WTC11 (cell line): ENCODE measurements around the gene PTPRT. TPM values are rescaled to one million over a fixed set of nuclear protein-coding genes. Genes with fewer than 3 reads are reported as not detected.

Experiments used
- ATAC-seq: fragments of 200-7000 bp; cut with Tn5 transposase; 2 replicates; pipeline ENCODE4 v1.10.0; 2021; ENCODE audit warnings: mild to moderate bottlenecking, moderate library complexity
- CTCF ChIA-PET: fragments of 300-600 bp; sonication (Branson Sonifier 250); formaldehyde crosslinking; loops from one replicate; lab custom pipeline; 2021; ENCODE audit warnings: antibody characterized with exemption; lab: Charles Lee
- POLR2A ChIA-PET: fragments of 350-600 bp; sonication (Branson Sonifier 250); formaldehyde crosslinking; loops from one replicate; lab custom pipeline; 2021; ENCODE audit warnings: antibody characterized with exemption; lab: Charles Lee
- DNase-seq: peaks from one replicate; pipeline ENCODE4 v3.0.0; 2021; ENCODE audit warnings: low spot score
- H3K27ac Mint-ChIP-seq: 2 replicates; pipeline ENCODE4 v1.8.0; 2021; ENCODE audit warnings: mixed read lengths
- H3K27me3 Mint-ChIP-seq: 2 replicates; pipeline ENCODE4 v1.8.0; 2021; ENCODE audit warnings: low read depth, mild to moderate bottlenecking, moderate library complexity, mixed read lengths
- H3K36me3 Mint-ChIP-seq: 2 replicates; pipeline ENCODE4 v1.8.0; 2021; ENCODE audit warnings: mixed read lengths
- H3K4me1 Mint-ChIP-seq: 2 replicates; pipeline ENCODE4 v1.8.0; 2022; ENCODE audit warnings: mixed read lengths
- H3K4me3 Mint-ChIP-seq: 2 replicates; pipeline ENCODE4 v1.8.0; 2021; ENCODE audit warnings: mild to moderate bottlenecking, moderate library complexity, mixed read lengths
- H3K9me3 Mint-ChIP-seq: 2 replicates; pipeline ENCODE4 v1.8.0; 2021; ENCODE audit warnings: mixed read lengths
- CREB1 ChIP-seq: sonication (generic); formaldehyde crosslinking; IDR thresholded peaks from 2 replicates; pipeline ENCODE4 v1.8.0; 2023; ENCODE audit warnings: mild to moderate bottlenecking, missing genetic modification reagents
- E2F1 ChIP-seq: sonication (generic); formaldehyde crosslinking; IDR thresholded peaks from 2 replicates; pipeline ENCODE4 v1.8.0; 2022; ENCODE audit warnings: mild to moderate bottlenecking, missing genetic modification reagents
- MAX ChIP-seq: sonication (generic); formaldehyde crosslinking; IDR thresholded peaks from 2 replicates; pipeline ENCODE4 v1.8.0; 2022; ENCODE audit warnings: mild to moderate bottlenecking, missing genetic modification reagents
- NFE2L1 ChIP-seq: sonication (generic); formaldehyde crosslinking; IDR thresholded peaks from 2 replicates; pipeline ENCODE4 v1.8.1; 2023; ENCODE audit warnings: missing genetic modification reagents
- PREB ChIP-seq: sonication (generic); formaldehyde crosslinking; IDR thresholded peaks from 2 replicates; pipeline ENCODE4 v1.8.1; 2022; ENCODE audit warnings: mild to moderate bottlenecking, missing genetic modification reagents, moderate library complexity, borderline replicate concordance
- SMAD3 ChIP-seq: sonication (generic); formaldehyde crosslinking; IDR thresholded peaks from 2 replicates; pipeline ENCODE4 v1.8.0; 2022; ENCODE audit warnings: missing genetic modification reagents, mild to moderate bottlenecking, borderline replicate concordance
- SP1 ChIP-seq: sonication (generic); formaldehyde crosslinking; conservative IDR thresholded peaks from 2 replicates; pipeline ENCODE4 v1.8.1; 2022; ENCODE audit warnings: missing genetic modification reagents
- TEAD1 ChIP-seq: sonication (generic); formaldehyde crosslinking; IDR thresholded peaks from 2 replicates; pipeline ENCODE4 v1.8.0; 2022; ENCODE audit warnings: mild to moderate bottlenecking, missing genetic modification reagents
- ZNF425 ChIP-seq: fragments of 250-450 bp; sonication (Bioruptor Pico); conservative IDR thresholded peaks from 2 replicates; pipeline ENCODE4 v1.9.0; 2021; ENCODE audit warnings: mild to moderate bottlenecking
- total RNA-seq: library from RNA; stranded (reverse); gene quantifications from 3 replicates; pipeline ENCODE4 v1.2.3, GENCODE V29; 2021
- TF ChIP-seq, protein P1 (sequence below): sonication (generic); formaldehyde crosslinking; IDR thresholded peaks from 2 replicates; pipeline ENCODE4 v1.8.0; 2022; ENCODE audit warnings: missing genetic modification reagents
- TF ChIP-seq, protein P2 (sequence below): fragments of 200-600 bp; IDR thresholded peaks from 2 replicates; pipeline ENCODE4 v1.8.0; 2022; ENCODE audit warnings: antibody characterized with exemption
- TF ChIP-seq, protein P3 (sequence below): sonication (generic); formaldehyde crosslinking; IDR thresholded peaks from 2 replicates; pipeline ENCODE4 v1.8.1; 2023; ENCODE audit warnings: mild to moderate bottlenecking, missing genetic modification reagents
- TF ChIP-seq, protein P4 (sequence below): fragments of 250-450 bp; sonication (Bioruptor Pico); IDR thresholded peaks from 2 replicates; pipeline ENCODE4 v2.1.2; 2022; ENCODE audit warnings: mild to moderate bottlenecking, moderate library complexity
- TF ChIP-seq, protein P5 (sequence below): sonication (generic); formaldehyde crosslinking; IDR thresholded peaks from 2 replicates; pipeline ENCODE4 v1.8.1; 2023; ENCODE audit warnings: mild to moderate bottlenecking, moderate library complexity, missing genetic modification reagents
- TF ChIP-seq, protein P6 (sequence below): fragments of 250-450 bp; sonication (Bioruptor Pico); IDR thresholded peaks from 2 replicates; pipeline ENCODE4 v1.9.0; 2021; ENCODE audit warnings: mild to moderate bottlenecking, borderline replicate concordance

Gene PTPRT
- total RNA-seq, 1 experiment from 2014 or later = 1.1 TPM

GRCh38 chr20:42705550-42705949 lies 484.2 kb downstream of the PTPRT start (continued):
- TF ChIP-seq, protein P1, sequence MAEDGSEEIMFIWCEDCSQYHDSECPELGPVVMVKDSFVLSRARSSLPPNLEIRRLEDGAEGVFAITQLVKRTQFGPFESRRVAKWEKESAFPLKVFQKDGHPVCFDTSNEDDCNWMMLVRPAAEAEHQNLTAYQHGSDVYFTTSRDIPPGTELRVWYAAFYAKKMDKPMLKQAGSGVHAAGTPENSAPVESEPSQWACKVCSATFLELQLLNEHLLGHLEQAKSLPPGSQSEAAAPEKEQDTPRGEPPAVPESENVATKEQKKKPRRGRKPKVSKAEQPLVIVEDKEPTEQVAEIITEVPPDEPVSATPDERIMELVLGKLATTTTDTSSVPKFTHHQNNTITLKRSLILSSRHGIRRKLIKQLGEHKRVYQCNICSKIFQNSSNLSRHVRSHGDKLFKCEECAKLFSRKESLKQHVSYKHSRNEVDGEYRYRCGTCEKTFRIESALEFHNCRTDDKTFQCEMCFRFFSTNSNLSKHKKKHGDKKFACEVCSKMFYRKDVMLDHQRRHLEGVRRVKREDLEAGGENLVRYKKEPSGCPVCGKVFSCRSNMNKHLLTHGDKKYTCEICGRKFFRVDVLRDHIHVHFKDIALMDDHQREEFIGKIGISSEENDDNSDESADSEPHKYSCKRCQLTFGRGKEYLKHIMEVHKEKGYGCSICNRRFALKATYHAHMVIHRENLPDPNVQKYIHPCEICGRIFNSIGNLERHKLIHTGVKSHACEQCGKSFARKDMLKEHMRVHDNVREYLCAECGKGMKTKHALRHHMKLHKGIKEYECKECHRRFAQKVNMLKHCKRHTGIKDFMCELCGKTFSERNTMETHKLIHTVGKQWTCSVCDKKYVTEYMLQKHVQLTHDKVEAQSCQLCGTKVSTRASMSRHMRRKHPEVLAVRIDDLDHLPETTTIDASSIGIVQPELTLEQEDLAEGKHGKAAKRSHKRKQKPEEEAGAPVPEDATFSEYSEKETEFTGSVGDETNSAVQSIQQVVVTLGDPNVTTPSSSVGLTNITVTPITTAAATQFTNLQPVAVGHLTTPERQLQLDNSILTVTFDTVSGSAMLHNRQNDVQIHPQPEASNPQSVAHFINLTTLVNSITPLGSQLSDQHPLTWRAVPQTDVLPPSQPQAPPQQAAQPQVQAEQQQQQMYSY = no peak
- TF ChIP-seq MAX (CRISPR knock-in tag) = no peak

GRCh38 chr20:42703744-42704143 lies 486.0 kb downstream of the PTPRT start:
- ATAC-seq (no peak), DNase-seq (no peak)
- H3K27me3 Mint-ChIP-seq = no peaks in the 10 kb centered on the region
- peaks cover 6% of the 10 kb centered on the region; the same call in 1 of the 2 replicates for H3K36me3 Mint-ChIP-seq
- peaks cover 45% of the 10 kb centered on the region for H3K9me3 Mint-ChIP-seq
- no peaks in the 10 kb centered on the region for H3K4me1 Mint-ChIP-seq
- no peak overlapping the region for H3K27ac Mint-ChIP-seq
- POLR2A ChIA-PET = no interaction called here
- TF ChIP-seq, protein P2, sequence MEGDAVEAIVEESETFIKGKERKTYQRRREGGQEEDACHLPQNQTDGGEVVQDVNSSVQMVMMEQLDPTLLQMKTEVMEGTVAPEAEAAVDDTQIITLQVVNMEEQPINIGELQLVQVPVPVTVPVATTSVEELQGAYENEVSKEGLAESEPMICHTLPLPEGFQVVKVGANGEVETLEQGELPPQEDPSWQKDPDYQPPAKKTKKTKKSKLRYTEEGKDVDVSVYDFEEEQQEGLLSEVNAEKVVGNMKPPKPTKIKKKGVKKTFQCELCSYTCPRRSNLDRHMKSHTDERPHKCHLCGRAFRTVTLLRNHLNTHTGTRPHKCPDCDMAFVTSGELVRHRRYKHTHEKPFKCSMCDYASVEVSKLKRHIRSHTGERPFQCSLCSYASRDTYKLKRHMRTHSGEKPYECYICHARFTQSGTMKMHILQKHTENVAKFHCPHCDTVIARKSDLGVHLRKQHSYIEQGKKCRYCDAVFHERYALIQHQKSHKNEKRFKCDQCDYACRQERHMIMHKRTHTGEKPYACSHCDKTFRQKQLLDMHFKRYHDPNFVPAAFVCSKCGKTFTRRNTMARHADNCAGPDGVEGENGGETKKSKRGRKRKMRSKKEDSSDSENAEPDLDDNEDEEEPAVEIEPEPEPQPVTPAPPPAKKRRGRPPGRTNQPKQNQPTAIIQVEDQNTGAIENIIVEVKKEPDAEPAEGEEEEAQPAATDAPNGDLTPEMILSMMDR = no peak
- TF ChIP-seq SP1 (CRISPR knock-in tag) (no peak), TEAD1 (CRISPR knock-in tag) (no peak), NFE2L1 (CRISPR knock-in tag) (no peak), SMAD3 (no peak), CREB1 (CRISPR knock-in tag) (no peak), ZNF425 (CRISPR knock-in tag) (no peak), PREB (CRISPR knock-in tag) (no peak), E2F1 (CRISPR knock-in tag) (no peak)
- TF ChIP-seq, protein P3, sequence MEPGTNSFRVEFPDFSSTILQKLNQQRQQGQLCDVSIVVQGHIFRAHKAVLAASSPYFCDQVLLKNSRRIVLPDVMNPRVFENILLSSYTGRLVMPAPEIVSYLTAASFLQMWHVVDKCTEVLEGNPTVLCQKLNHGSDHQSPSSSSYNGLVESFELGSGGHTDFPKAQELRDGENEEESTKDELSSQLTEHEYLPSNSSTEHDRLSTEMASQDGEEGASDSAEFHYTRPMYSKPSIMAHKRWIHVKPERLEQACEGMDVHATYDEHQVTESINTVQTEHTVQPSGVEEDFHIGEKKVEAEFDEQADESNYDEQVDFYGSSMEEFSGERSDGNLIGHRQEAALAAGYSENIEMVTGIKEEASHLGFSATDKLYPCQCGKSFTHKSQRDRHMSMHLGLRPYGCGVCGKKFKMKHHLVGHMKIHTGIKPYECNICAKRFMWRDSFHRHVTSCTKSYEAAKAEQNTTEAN (CRISPR knock-in tag) = no peak
- TF ChIP-seq, protein P4, sequence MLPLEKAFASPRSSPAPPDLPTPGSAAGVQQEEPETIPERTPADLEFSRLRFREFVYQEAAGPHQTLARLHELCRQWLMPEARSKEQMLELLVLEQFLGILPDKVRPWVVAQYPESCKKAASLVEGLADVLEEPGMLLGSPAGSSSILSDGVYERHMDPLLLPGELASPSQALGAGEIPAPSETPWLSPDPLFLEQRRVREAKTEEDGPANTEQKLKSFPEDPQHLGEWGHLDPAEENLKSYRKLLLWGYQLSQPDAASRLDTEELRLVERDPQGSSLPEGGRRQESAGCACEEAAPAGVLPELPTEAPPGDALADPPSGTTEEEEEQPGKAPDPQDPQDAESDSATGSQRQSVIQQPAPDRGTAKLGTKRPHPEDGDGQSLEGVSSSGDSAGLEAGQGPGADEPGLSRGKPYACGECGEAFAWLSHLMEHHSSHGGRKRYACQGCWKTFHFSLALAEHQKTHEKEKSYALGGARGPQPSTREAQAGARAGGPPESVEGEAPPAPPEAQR (CRISPR knock-in tag) = no peak
- TF ChIP-seq, protein P5, sequence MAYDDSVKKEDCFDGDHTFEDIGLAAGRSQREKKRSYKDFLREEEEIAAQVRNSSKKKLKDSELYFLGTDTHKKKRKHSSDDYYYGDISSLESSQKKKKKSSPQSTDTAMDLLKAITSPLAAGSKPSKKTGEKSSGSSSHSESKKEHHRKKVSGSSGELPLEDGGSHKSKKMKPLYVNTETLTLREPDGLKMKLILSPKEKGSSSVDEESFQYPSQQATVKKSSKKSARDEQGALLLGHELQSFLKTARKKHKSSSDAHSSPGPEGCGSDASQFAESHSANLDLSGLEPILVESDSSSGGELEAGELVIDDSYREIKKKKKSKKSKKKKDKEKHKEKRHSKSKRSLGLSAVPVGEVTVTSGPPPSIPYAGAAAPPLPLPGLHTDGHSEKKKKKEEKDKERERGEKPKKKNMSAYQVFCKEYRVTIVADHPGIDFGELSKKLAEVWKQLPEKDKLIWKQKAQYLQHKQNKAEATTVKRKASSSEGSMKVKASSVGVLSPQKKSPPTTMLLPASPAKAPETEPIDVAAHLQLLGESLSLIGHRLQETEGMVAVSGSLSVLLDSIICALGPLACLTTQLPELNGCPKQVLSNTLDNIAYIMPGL (CRISPR knock-in tag) = no peak
- TF ChIP-seq, protein P6, sequence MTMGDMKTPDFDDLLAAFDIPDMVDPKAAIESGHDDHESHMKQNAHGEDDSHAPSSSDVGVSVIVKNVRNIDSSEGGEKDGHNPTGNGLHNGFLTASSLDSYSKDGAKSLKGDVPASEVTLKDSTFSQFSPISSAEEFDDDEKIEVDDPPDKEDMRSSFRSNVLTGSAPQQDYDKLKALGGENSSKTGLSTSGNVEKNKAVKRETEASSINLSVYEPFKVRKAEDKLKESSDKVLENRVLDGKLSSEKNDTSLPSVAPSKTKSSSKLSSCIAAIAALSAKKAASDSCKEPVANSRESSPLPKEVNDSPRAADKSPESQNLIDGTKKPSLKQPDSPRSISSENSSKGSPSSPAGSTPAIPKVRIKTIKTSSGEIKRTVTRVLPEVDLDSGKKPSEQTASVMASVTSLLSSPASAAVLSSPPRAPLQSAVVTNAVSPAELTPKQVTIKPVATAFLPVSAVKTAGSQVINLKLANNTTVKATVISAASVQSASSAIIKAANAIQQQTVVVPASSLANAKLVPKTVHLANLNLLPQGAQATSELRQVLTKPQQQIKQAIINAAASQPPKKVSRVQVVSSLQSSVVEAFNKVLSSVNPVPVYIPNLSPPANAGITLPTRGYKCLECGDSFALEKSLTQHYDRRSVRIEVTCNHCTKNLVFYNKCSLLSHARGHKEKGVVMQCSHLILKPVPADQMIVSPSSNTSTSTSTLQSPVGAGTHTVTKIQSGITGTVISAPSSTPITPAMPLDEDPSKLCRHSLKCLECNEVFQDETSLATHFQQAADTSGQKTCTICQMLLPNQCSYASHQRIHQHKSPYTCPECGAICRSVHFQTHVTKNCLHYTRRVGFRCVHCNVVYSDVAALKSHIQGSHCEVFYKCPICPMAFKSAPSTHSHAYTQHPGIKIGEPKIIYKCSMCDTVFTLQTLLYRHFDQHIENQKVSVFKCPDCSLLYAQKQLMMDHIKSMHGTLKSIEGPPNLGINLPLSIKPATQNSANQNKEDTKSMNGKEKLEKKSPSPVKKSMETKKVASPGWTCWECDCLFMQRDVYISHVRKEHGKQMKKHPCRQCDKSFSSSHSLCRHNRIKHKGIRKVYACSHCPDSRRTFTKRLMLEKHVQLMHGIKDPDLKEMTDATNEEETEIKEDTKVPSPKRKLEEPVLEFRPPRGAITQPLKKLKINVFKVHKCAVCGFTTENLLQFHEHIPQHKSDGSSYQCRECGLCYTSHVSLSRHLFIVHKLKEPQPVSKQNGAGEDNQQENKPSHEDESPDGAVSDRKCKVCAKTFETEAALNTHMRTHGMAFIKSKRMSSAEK (CRISPR knock-in tag) = no peak
- CTCF ChIA-PET = no interaction called here
- no peak overlapping the region for H3K4me3 Mint-ChIP-seq
